Colonic mucosa (tissue), 4 donors: Measurements from ENCODE around the gene CABLES1. TPM values are rescaled to one million over a fixed set of nuclear protein-coding genes. Genes with fewer than 3 reads are reported as not detected.
"Not testable (repeated sequence)": the region's sequence is repeated elsewhere in the genome, so short reads cannot be mapped to it uniquely, and the experiment has no call there.

Experiments
- DNase-seq: peaks from one replicate; pipeline ENCODE4 v3.0.0-alpha.2; 2020
- H3K27ac ChIP-seq: fragments of 200-600 bp; one replicate; pipeline ENCODE4 v1.8.0; 2021
- H3K27me3 ChIP-seq: fragments of 200-600 bp; one replicate; pipeline ENCODE4 v1.8.0; 2021
- H3K36me3 ChIP-seq: fragments of 200-600 bp; one replicate; pipeline ENCODE4 v1.8.0; 2021
- H3K4me1 ChIP-seq: fragments of 200-600 bp; one replicate; pipeline ENCODE4 v1.8.0; 2021; ENCODE audit warnings: mild to moderate bottlenecking
- H3K4me3 ChIP-seq: fragments of 200-600 bp; one replicate; pipeline ENCODE4 v1.8.0; 2021
- H3K9ac ChIP-seq, 2 donors: one replicate each; pipeline ENCODE4 v1.7.0; 2013; ENCODE audit warnings: control low read depth in 2 of 2, low read depth in 2 of 2, low read length in 2 of 2
- H3K9me3 ChIP-seq: fragments of 200-600 bp; one replicate; pipeline ENCODE4 v1.8.0; 2021
- intact Hi-C: fragments of 100-400 bp; cut with DNase I; formaldehyde crosslinking; loops from one replicate; pipeline ENCODE4 v1.14.1; 2022
- total RNA-seq, 2 donors: library from RNA; stranded (reverse); fragmentation: NEBNext Ultra II Directional in 1 of 2; extraction: Animal tissue kit (Norgen Biotek cat#: 25700) in 1 of 2; gene quantifications; one replicate each; pipeline ENCODE4 v1.2.1, GENCODE V29; 2021
- TF ChIP-seq, protein P1 (sequence below): fragments of 200-600 bp; IDR thresholded peaks from one replicate; pipeline ENCODE4 v1.8.0; 2022; ENCODE audit warnings: antibody characterized with exemption, mild to moderate bottlenecking
- donor health status: healthy.
- donor health status: DM: no; HTN: no; CAD: no.
- donor health status: DM: no; HTN: no; CAD: no.

CABLES1 gene
- total RNA-seq, 2 donors from 2014 or later: 4.2 to 6.2 TPM

DNA sequence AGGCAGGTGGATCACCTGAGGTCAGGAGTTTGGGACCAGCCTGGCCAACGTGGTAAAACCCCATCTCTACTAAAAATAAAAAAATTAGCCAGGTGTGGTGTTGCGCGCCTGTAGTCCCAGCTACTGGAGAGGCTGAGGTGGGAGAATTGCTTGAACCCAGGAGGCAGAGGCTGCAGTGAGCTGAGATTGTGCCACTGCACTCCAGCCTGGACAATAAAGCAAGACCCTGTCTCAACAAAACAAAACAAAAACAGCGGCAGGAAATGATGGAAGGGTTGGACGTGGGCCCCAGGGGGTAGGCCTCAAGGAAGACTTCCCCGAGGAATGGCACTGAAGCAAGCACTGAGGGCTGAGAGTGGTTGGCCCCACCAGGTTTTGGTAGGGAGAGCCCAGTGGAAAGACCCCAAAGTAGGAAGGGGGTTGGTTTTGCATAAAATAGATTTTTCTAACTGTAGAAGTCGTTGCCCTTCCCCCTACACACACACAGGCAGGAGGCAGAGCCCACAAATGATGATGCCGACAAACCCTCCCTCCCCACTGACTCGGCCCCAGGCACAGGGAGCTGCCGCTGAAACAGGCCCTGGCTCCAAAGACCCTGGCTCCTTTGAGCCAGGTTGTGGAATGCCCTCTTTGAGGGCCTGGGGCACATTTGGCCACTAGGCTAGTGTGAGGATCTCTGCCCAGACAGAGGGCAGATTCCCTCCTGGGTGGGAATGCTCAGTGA, 104.8 kb downstream of the CABLES1 start:
- DNase-seq: no peak
- Histone ChIP-seq H3K4me3 (no peak overlapping the region), H3K4me1 (no peaks in the 10 kb centered on the region), H3K9me3 (no peaks in the 10 kb centered on the region), H3K27me3 (no peaks in the 10 kb centered on the region), H3K27ac (no peak overlapping the region), H3K36me3 (no peaks in the 10 kb centered on the region), H3K9ac (no peak overlapping the region)
- intact Hi-C loops: no loop called here
- TF ChIP-seq, protein P1, sequence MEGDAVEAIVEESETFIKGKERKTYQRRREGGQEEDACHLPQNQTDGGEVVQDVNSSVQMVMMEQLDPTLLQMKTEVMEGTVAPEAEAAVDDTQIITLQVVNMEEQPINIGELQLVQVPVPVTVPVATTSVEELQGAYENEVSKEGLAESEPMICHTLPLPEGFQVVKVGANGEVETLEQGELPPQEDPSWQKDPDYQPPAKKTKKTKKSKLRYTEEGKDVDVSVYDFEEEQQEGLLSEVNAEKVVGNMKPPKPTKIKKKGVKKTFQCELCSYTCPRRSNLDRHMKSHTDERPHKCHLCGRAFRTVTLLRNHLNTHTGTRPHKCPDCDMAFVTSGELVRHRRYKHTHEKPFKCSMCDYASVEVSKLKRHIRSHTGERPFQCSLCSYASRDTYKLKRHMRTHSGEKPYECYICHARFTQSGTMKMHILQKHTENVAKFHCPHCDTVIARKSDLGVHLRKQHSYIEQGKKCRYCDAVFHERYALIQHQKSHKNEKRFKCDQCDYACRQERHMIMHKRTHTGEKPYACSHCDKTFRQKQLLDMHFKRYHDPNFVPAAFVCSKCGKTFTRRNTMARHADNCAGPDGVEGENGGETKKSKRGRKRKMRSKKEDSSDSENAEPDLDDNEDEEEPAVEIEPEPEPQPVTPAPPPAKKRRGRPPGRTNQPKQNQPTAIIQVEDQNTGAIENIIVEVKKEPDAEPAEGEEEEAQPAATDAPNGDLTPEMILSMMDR: no peak

DNA sequence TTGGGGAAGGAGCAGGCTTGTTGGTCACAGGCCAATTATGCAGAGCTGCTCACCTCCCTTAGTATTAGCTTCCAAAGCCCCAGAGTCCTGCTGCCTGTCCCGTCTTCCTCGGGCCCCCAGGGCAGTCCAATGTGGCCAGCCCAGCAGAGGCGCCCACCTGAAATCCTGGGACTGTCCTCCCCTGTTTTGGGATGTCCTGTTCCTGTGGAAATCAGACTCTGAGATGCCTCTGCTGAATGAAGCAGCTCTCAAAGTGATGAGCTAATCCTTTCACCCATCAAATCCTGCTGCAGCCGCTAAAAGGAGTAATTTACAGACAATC, 105.3 kb downstream of the CABLES1 start:
- Histone ChIP-seq H3K27me3 (no peaks in the 10 kb centered on the region), H3K4me1 (no peaks in the 10 kb centered on the region), H3K9me3 (no peaks in the 10 kb centered on the region), H3K9ac (no peak overlapping the region), H3K36me3 (no peaks in the 10 kb centered on the region), H3K27ac (no peak overlapping the region), H3K4me3 (no peak overlapping the region)
- intact Hi-C loops: no loop called here
- no peak for DNase-seq
- TF ChIP-seq, protein P1: no peak

DNA sequence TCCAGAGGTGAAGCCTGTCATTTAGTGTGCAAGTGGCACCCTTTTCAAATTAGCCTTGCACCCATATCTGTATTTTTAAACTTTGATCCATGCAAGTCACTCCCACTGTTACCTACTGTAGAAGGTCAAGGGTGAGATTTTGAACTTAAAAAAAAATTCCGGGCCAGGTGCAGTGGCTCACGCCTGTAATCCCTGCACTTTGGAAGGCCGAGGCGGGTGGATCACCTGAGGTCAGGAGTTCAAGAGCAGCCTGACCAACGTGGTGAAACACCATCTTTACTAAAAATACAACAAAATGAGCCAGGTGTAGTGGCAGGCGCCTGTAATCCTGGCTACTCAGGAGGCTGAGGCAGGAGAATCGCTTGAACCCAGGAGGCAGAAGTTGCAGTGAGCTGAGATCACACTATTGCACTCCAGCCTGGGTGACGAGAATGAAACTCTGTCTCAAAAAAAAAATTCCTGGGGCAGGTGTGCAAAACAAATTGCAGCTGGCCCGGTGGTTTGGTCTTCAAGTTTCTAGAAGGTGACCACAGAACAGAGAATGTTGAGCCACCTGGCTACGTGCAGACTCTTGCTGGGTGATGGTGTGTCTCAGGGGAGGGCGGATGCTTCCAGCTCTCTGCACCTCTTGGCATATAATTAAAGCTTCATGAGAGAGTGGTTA, 106.7 kb downstream of the CABLES1 start:
- DNase-seq, H3K4me1 ChIP-seq, intact Hi-C loops, H3K9me3 ChIP-seq, H3K36me3 ChIP-seq, H3K9ac ChIP-seq, H3K4me3 ChIP-seq, H3K27me3 ChIP-seq, H3K27ac ChIP-seq: not testable (repeated sequence)

DNA sequence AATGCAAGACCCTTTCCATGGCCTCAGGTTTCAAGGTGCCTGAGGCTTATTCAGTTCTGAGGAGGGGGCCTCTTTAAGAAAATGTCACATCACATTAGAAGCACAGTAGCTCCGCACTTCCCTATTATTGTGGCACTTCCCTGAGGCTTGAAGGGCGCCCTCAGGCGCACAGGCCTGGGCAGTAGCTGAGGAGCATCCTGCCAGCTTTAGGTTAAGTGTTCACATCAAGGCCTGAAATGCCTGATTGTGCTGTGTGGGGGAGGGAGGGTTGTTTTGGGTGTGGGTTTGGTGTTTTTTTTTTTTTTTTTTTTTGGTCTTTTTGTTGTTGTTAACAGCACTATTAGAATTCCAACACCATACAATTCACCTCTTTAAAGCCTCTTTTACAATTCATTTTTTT, 107.9 kb downstream of the CABLES1 start:
- H3K27ac ChIP-seq: no peak overlapping the region
- TF ChIP-seq, protein P1: no peak
- H3K27me3 ChIP-seq: no peaks in the 10 kb centered on the region
- no peaks in the 10 kb centered on the region for H3K4me1 ChIP-seq
- no peaks in the 10 kb centered on the region for H3K36me3 ChIP-seq
- no peak for DNase-seq
- no peak overlapping the region for H3K4me3 ChIP-seq
- no peak overlapping the region for H3K9ac ChIP-seq
- no peaks in the 10 kb centered on the region for H3K9me3 ChIP-seq
- intact Hi-C loops: no loop called here

DNA sequence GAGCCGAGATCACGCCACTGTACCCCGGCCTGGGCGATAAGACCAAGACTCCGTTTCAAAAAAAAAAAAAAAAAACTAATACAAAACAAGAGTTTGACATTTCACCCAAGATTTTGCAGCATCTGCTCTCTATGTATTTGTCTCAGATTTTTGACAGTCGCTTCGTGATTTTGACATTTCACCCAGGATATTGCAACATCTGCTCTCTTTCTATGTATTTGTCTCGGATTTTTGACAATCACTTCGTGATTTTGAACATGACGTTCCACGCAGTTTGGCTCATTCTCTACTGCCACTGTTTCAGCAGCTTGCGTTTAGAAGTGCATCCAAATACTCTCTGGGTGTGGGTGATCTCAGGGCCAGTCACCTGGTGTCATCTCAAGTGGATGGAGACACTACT, 108.5 kb downstream of the CABLES1 start:
- H3K4me3 ChIP-seq: no peak overlapping the region
- H3K27ac ChIP-seq: no peak overlapping the region
- no peaks in the 10 kb centered on the region for H3K9me3 ChIP-seq
- no peaks in the 10 kb centered on the region for H3K27me3 ChIP-seq
- intact Hi-C loops: no loop called here
- H3K36me3 ChIP-seq: no peaks in the 10 kb centered on the region
- H3K4me1 ChIP-seq: no peaks in the 10 kb centered on the region
- TF ChIP-seq, protein P1: no peak
- H3K9ac ChIP-seq: no peak overlapping the region
- DNase-seq: no peak

DNA sequence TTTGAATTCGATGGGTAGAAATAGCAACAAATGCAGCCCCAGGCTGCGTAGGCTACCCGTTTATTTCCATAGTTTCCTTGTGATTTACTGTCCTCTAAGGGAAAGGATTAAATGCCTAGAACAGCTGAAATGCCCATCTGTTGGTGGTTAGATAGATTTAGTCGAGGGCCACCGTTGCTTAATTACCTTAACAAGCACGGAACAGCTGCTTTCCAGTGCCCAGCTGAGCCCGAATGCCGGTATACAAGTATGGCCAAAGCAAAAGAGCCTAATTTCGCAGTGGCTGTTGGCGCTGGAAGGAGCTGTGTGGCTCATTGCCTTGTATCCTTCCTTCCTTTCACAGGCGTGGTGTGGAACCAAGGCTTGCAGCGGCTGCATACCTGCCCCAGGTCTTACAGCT, 109.1 kb downstream of the CABLES1 start:
- no peaks in the 10 kb centered on the region for H3K27me3 ChIP-seq
- no peak overlapping the region for H3K4me3 ChIP-seq
- intact Hi-C loops: no loop called here
- TF ChIP-seq, protein P1: no peak
- H3K36me3 ChIP-seq: no peaks in the 10 kb centered on the region
- H3K9ac ChIP-seq: no peak overlapping the region
- no peak for DNase-seq
- H3K9me3 ChIP-seq: no peaks in the 10 kb centered on the region
- H3K27ac ChIP-seq: no peak overlapping the region
- H3K4me1 ChIP-seq: no peaks in the 10 kb centered on the region
